ENCODE results near the gene CHTF18. TPM values are rescaled to one million over a fixed set of nuclear protein-coding genes. Genes with fewer than 3 reads are reported as not detected.

The CHTF18 gene
- total RNA-seq, 1 experiment from 2014 or later: 120 TPM

- no peak overlapping the region for H3K4me3 Mint-ChIP-seq
- no CpG with 5 or more reads among the region's 13 CpGs for WGBS (ENCODE audit: extremely low coverage, insufficient read length, low lambda C conversion rate)
- H4K20me1 ChIP-seq (ENCODE audit: control insufficient read depth, insufficient read depth, insufficient read length): no peaks in the 10 kb centered on the region
Measured at GRCh38 chr16:770411-770810, 18.0 kb upstream of the CHTF18 start.

More at GRCh38 chr16:770411-770810, 18.0 kb upstream of the CHTF18 start:
- H4K5ac ChIP-seq (ENCODE audit: insufficient read length, low read depth, low read length): no peak overlapping the region
- H3K4me1 Mint-ChIP-seq: peaks cover 0 to 3% of the 10 kb centered on the region in 2 experiments; a peak in 1 of 4 replicates
- no peak overlapping the region for H2BK12ac ChIP-seq (ENCODE audit: insufficient read length, low read depth, low read length)
- no peak for DNase-seq
- H3K9me3 ChIP-seq (ENCODE audit: control insufficient read depth, low read depth, low read length): no peaks in the 10 kb centered on the region
- H3K18ac ChIP-seq (ENCODE audit: insufficient read length, low read depth, low read length): no peak overlapping the region
- no peak overlapping the region for H3K14ac ChIP-seq (ENCODE audit: insufficient read depth, low read length)
- no peak overlapping the region for H3K4me2 ChIP-seq (ENCODE audit: insufficient read depth, insufficient read length, low read length)
- H2BK5ac ChIP-seq (ENCODE audit: insufficient read length, low read length): no peak overlapping the region
- H2BK15ac ChIP-seq (ENCODE audit: low read depth, low read length): no peak overlapping the region
- no peak overlapping the region for H3K23ac ChIP-seq (ENCODE audit: insufficient read length, low read depth, low read length)
- no peak overlapping the region for H2BK120ac ChIP-seq (ENCODE audit: low read depth, low read length, poor library complexity, severe bottlenecking)
- no peak overlapping the region for H3K4ac ChIP-seq (ENCODE audit: low read depth, low read length)
- H3K4me1 ChIP-seq (ENCODE audit: insufficient read depth, low read length): no peaks in the 10 kb centered on the region
- no peak overlapping the region for H2BK20ac ChIP-seq (ENCODE audit: low read depth, low read length, poor library complexity, severe bottlenecking)
- H2AK5ac ChIP-seq (ENCODE audit: insufficient read length, low read length): no peak overlapping the region
- H3K27ac Mint-ChIP-seq: no peak overlapping the region
- H3K27me3 ChIP-seq (ENCODE audit: insufficient read depth, low read length): no peaks in the 10 kb centered on the region
- H3K27me3 Mint-ChIP-seq (ENCODE audit: low read depth): peaks cover 5% of the 10 kb centered on the region
- no peaks in the 10 kb centered on the region; a peak in 1 of 5 replicates for H3K9me3 Mint-ChIP-seq
- H3K27ac ChIP-seq (ENCODE audit: insufficient read length, low read depth, low read length): no peak overlapping the region
- no peaks in the 10 kb centered on the region for H3K79me2 ChIP-seq (ENCODE audit: insufficient read depth, low read length)
- TF ChIP-seq, protein P1, sequence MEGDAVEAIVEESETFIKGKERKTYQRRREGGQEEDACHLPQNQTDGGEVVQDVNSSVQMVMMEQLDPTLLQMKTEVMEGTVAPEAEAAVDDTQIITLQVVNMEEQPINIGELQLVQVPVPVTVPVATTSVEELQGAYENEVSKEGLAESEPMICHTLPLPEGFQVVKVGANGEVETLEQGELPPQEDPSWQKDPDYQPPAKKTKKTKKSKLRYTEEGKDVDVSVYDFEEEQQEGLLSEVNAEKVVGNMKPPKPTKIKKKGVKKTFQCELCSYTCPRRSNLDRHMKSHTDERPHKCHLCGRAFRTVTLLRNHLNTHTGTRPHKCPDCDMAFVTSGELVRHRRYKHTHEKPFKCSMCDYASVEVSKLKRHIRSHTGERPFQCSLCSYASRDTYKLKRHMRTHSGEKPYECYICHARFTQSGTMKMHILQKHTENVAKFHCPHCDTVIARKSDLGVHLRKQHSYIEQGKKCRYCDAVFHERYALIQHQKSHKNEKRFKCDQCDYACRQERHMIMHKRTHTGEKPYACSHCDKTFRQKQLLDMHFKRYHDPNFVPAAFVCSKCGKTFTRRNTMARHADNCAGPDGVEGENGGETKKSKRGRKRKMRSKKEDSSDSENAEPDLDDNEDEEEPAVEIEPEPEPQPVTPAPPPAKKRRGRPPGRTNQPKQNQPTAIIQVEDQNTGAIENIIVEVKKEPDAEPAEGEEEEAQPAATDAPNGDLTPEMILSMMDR (conservative IDR thresholded peaks at IDR 0.05): no peak
- H2AFZ ChIP-seq (ENCODE audit: low read length): no peak overlapping the region
- no peak overlapping the region for H3K9ac ChIP-seq (ENCODE audit: extremely low read depth, insufficient read length, low read length)
- no peaks in the 10 kb centered on the region for H3K79me1 ChIP-seq (ENCODE audit: insufficient read depth, low read depth, low read length, poor library complexity, severe bottlenecking)
- no peak overlapping the region for H3T11ph ChIP-seq (ENCODE audit: low read length)
- no peak overlapping the region for H4K8ac ChIP-seq (replicated peaks; ENCODE audit: insufficient read length, low read depth, low read length)
- no peaks in the 10 kb centered on the region for H3K23me2 ChIP-seq (ENCODE audit: insufficient read length, low read depth, low read length, poor library complexity, severe bottlenecking)
- no peaks in the 10 kb centered on the region for H3K36me3 Mint-ChIP-seq (ENCODE audit: insufficient read depth in 1 of 3, low read depth in 3 of 3)
- H3K56ac ChIP-seq (ENCODE audit: insufficient read length, low read depth, low read length): no peak overlapping the region
- H4K91ac ChIP-seq (ENCODE audit: insufficient read length, low read depth, low read length): no peak overlapping the region
